RWPE2 (cell line): ENCODE measurements around the gene HMGCS2.
A peak's percentile ranks its signal among the peaks of the same experiment; 100 is the strongest.

Experiments
- ATAC-seq: fragments of 200-7000 bp; cut with Tn5 transposase; 3 replicates; pipeline ENCODE4 v1.9.1; 2021; ENCODE audit warnings: low read depth
- DNase-seq: peaks from one replicate; pipeline ENCODE4 v3.0.0-alpha.2; 2020; ENCODE audit warnings: low spot score
- H3K27ac ChIP-seq: fragments of 450-650 bp; 2 replicates; pipeline ENCODE4 v1.5.1; 2017; ENCODE audit warnings: mild to moderate bottlenecking; ENCODE audit not compliant: poor library complexity, severe bottlenecking
- H3K27me3 ChIP-seq: fragments of 250-450 bp; sonication (Bioruptor Pico); 2 replicates; pipeline ENCODE4 v1.5.1; 2021; ENCODE audit warnings: mild to moderate bottlenecking, moderate library complexity; ENCODE audit not compliant: insufficient read depth, poor library complexity, severe bottlenecking
- H3K36me3 ChIP-seq: fragments of 250-450 bp; sonication (Bioruptor Pico); 2 replicates; pipeline ENCODE4 v1.5.1; 2020; ENCODE audit warnings: low read depth, mild to moderate bottlenecking, moderate library complexity
- H3K4me1 ChIP-seq: fragments of 250-450 bp; sonication (Bioruptor Pico); 2 replicates; pipeline ENCODE4 v1.5.1; 2021; ENCODE audit warnings: mild to moderate bottlenecking, moderate library complexity; ENCODE audit not compliant: insufficient read depth, poor library complexity, severe bottlenecking
- H3K4me3 ChIP-seq: fragments of 250-450 bp; sonication (Bioruptor Pico); 2 replicates; pipeline ENCODE4 v1.5.1; 2021; ENCODE audit warnings: mild to moderate bottlenecking, moderate library complexity; ENCODE audit not compliant: severe bottlenecking
- H3K9me3 ChIP-seq: fragments of 250-450 bp; sonication (Bioruptor Pico); 2 replicates; pipeline ENCODE4 v1.5.1; 2021; ENCODE audit warnings: mild to moderate bottlenecking, moderate library complexity; ENCODE audit not compliant: severe bottlenecking
- CTCF ChIP-seq: fragments of 450-650 bp; IDR thresholded peaks from one replicate; pipeline ENCODE4 v1.5.1; 2017; ENCODE audit warnings: mild to moderate bottlenecking, moderate library complexity; ENCODE audit not compliant: poor library complexity, severe bottlenecking

Gene HMGCS2

GRCh38 chr1:119772298-119772697 is 3.6 kb upstream of the HMGCS2 start:
- DNase-seq (no peak), ATAC-seq (no peak)
- no peaks in the 10 kb centered on the region for H3K36me3 ChIP-seq
- no peak overlapping the region for H3K4me3 ChIP-seq
- no peaks in the 10 kb centered on the region for H3K4me1 ChIP-seq
- TF ChIP-seq CTCF, result no peak
- no peak overlapping the region for H3K27ac ChIP-seq
- no peaks in the 10 kb centered on the region for H3K9me3 ChIP-seq
- H3K27me3 ChIP-seq, result no peaks in the 10 kb centered on the region

GRCh38 chr1:119771770-119772169 is 3.1 kb upstream of the HMGCS2 start:
- H3K9me3 ChIP-seq, result no peaks in the 10 kb centered on the region
- ATAC-seq, result no peak
- H3K4me1 ChIP-seq, result no peaks in the 10 kb centered on the region
- TF ChIP-seq CTCF, result no peak
- no peaks in the 10 kb centered on the region for H3K36me3 ChIP-seq
- no peak for DNase-seq
- no peak overlapping the region for H3K4me3 ChIP-seq
- no peak overlapping the region for H3K27ac ChIP-seq
- H3K27me3 ChIP-seq, result no peaks in the 10 kb centered on the region

GRCh38 chr1:119771016-119771415 is 2.3 kb upstream of the HMGCS2 start:
- DNase-seq, result no peak

GRCh38 chr1:119767486-119767885 is 1.2 kb downstream of the HMGCS2 start:
- Histone ChIP-seq H3K27me3 (no peaks in the 10 kb centered on the region), H3K4me3 (no peak overlapping the region), H3K9me3 (no peaks in the 10 kb centered on the region), H3K4me1 (no peaks in the 10 kb centered on the region), H3K36me3 (no peaks in the 10 kb centered on the region), H3K27ac (no peak overlapping the region)
- ATAC-seq (peak; percentile 36; the same call in 1 of the 3 replicates), DNase-seq (no peak)
- TF ChIP-seq CTCF, result no peak

More at GRCh38 chr1:119771016-119771415, 2.3 kb upstream of the HMGCS2 start:
- Histone ChIP-seq H3K36me3 (no peaks in the 10 kb centered on the region), H3K9me3 (no peaks in the 10 kb centered on the region), H3K4me1 (no peaks in the 10 kb centered on the region), H3K4me3 (no peak overlapping the region), H3K27ac (no peak overlapping the region), H3K27me3 (no peaks in the 10 kb centered on the region)
- TF ChIP-seq CTCF, result no peak
- ATAC-seq, result no peak

- no peak for ATAC-seq
- H3K27ac ChIP-seq, result no peak overlapping the region
- no peaks in the 10 kb centered on the region for H3K27me3 ChIP-seq
- H3K36me3 ChIP-seq, result no peaks in the 10 kb centered on the region
- TF ChIP-seq CTCF, result no peak
- DNase-seq, result no peak
- no peaks in the 10 kb centered on the region for H3K9me3 ChIP-seq
- H3K4me1 ChIP-seq, result no peaks in the 10 kb centered on the region
- no peak overlapping the region for H3K4me3 ChIP-seq
These were observed 2.3 kb downstream of the HMGCS2 start for GRCh38 chr1:119766374-119766794.
